GM21576 (cell line): ENCODE results near the gene PITPNB.

Source experiments
- ATAC-seq: cut with Tn5 transposase; IDR thresholded peaks from one replicate; pipeline ENCODE4 v1.9.1; 2021; ENCODE audit warnings: mild to moderate bottlenecking, moderate library complexity; ENCODE audit not compliant: unreplicated experiment

Gene PITPNB

DNA sequence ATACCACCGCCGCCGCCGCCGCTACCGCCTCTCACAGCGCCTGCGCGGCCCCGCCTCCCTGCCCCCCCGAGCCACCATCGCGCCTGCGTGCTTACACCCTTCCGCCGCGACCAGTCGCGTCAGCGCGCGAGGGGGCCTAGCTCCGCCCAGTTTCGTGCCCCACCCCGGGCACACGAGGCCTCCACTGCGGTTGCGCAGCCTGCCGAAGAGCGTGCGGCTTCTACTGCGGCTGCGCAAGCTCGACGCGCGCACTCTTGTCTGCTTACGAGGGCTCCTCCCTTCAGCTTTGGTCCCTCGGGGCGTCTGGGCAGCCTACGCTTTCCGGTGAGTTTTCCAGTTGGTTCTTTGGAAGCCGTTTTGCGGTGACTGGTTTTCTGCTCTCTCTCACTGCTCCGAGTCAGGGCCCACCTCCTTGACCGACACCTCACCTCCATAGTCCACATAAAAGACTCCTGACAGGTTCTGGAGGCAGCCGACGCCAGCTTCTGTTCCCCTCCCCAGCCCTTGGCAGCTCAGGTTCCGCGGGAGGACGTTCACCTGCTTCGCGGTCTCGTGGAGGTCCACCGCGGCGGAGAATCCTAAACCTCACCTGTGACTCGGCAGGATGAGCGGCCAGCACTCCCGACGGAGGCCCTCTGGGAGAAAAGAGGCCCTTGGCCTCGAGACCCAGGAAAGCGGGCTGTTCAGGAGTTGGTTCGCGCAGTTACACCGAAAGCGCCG is at the start of gene PITPNB:
TSS of gene PITPNB (minus strand) at position 35 of the 720 bp plus-strand sequence. CDS start 65 bp downstream, outside the sequence.
- peak; percentile 65 for ATAC-seq

DNA sequence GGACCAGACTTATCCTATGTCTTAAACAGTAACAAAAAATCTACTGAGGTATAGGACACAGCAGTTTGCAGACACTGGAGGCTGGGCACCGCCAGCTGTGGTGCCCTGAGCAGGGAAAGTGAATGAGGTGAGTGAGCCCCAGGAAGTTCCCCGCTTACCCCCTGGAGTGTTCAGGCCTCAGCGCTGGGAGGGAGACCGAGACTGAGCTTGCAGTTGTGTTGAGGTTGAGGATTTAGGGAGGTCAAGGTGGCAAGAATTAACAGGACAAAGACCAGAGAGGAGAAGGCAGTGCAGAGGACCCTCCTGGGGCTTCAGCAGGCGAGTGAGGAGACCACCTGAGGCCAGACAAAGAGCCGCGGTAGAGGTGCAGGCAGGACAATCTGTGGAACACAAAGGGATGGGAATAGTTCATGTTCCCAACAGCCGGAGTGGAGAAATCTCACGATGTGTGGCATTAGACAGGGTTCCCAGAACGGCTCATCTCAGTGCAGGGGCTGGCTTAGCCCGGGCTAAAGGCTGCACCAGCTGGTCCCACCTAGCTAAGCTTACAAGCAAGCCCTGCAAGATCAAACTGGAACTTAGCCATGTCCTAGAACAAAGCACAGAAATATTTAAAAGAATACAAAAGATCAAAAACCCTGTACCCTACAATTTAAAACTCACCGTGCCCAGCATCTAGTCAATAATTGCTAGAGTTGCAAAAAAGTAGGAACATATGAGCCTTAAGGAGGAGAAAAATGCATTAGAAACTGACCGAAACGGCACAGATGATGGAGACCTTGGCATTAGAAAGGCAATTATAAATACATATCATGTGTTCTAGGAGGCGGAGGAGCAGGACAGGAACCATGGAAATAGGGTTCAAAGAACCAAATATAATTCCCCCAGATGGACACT is 47.4 kb upstream of the PITPNB start:
- no peak for ATAC-seq

- ATAC-seq = no peak
Observed at GRCh38 chr22:27962268-27963044, 43.4 kb upstream of the PITPNB start.

- ATAC-seq = no peak
Observed at GRCh38 chr22:27961680-27962079, 42.6 kb upstream of the PITPNB start.

DNA sequence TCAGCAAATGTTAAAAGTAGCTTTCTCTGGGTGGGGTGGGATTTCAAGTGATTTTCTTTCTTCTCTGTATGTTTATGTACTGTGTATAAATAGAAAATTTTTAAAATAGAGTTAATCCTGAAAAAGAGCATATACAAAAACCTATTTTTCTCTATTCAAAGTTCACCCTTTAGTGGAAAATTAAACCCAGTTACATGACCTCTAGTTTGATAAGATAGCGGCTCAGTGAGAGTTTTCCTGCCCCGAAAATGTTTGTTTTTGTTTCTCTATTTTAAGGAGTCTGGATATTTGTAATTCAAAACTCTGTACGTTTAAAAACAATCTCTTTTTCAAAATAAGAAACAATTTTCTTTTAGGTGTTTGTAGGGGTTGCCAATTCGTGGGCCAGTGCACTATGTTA is 42.1 kb upstream of the PITPNB start:
- no peak for ATAC-seq

- no peak for ATAC-seq
Observed at GRCh38 chr22:27959335-27960090, 40.5 kb upstream of the PITPNB start.

GRCh38 chr22:27952779-27953178 is 33.7 kb upstream of the PITPNB start:
- ATAC-seq = no peak

DNA sequence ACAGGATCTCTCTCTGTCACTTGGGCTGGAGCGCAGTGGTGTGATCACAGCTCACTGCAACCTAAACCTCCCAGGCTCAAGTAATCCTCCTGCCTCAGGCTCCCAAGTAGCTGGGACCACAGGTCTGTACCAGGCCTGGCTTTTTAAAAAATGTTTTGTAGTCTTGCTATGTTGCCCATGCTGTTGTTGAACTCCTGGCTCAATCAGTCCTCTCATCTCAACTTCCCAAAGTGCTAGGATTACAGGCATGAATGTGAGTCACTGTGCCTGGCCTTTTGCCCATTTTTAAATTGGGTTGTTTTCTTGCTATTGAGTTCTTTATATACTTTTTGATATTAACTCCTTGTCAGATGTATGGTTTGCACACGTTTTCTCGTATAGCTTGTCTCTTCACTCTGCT is 33.0 kb upstream of the PITPNB start:
- ATAC-seq = no peak

GRCh38 chr22:27949421-27949820 is 30.4 kb upstream of the PITPNB start:
- ATAC-seq = no peak

GRCh38 chr22:27948569-27948968 is 29.5 kb upstream of the PITPNB start:
- ATAC-seq = no peak

DNA sequence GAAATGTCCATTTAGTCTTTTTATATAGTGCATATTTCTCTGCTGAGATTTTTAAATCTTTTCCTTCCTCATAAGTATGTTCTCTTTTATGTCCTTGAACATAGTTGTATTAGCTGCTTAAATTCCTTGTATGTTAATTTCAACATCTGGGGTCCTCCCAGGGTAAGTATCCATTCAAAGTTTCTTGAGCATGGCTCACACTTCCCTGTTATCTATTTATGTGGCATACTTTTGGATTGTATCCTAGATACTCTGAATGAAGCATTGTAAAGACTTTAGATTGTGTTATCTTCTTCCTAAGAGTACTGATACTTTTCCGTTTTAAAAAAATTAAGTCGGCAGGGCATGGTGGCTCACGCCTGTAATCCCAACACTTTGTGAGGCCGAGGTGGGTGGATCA is 28.4 kb upstream of the PITPNB start:
- ATAC-seq = no peak

GRCh38 chr22:27941143-27941542 is 22.1 kb upstream of the PITPNB start:
- no peak for ATAC-seq

DNA sequence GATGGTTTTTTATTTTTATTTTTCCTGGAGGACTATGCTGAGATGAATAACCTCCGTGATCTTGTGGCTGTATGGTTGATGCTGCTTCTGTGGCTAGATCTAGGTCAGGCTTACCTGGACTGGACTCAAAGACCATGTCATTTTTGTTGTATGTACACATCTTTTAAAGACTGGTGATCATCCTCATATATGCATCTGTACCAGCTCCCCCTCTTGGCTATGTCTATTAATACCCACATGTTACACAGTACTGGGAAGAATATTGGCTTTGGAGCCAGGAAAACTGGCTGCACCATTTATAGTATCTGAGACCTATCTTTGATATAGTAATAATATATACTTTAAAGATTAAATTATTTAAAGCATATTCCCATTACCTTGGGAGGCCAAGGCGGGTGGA is 18.4 kb upstream of the PITPNB start:
- ATAC-seq = no peak

DNA sequence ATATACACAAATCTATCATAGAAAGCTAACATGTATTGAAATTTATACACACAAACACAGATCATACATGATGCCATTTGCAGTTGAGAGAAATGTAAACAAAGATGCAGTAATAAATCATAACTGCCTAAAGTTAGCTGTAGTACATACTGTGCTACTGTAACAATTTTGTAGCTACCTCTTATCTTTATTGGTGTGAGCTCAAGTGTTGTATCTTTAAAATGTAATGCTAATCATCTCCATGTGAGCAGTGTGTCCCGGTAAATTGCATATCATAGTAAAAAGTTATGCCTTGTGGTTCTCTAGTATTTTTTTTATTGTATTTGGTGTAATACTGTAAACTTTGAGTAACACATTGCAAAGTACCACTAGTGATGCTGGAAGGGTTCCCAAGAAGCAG is 16.8 kb upstream of the PITPNB start:
- ATAC-seq = no peak

- ATAC-seq = no peak
Observed at GRCh38 chr22:27934069-27934468, 15.0 kb upstream of the PITPNB start.

GRCh38 chr22:27933186-27933983 is 14.3 kb upstream of the PITPNB start:
- no peak for ATAC-seq

DNA sequence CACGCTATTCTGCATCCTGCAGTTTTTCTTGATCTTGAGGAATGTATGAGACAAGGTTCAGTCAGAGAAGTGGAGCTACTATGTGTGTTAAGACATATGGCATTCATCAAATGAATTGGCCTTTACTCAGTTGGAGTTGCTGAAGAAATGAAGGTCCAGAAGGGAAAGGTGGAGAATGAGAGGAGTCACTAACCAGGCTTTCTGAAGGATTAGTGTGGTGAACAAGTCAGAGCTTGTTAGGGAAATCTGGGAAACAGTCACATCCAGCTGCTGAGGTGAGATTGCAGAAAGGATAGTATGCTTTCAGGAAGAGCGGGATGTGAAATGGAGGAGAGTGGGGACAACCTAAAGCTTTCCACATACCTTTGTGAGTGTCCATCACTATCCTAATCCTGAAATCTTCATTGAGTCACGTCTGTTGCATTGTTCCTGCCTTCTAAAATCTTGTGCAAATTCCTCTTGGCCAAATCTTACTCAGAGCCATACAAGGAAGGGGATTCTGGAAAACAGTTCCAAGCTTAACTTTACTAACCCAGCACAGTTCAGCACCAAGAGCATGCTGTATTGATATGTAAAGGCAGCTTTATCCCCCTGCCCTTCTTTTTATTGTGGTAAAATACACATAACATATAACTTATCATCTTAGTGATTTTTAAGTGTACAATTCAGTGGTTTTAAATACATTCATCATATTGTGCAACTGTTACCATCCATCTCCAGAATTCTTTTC is 11.4 kb upstream of the PITPNB start:
- ATAC-seq = no peak

- ATAC-seq = no peak
Observed at GRCh38 chr22:27927608-27928007, 8.6 kb upstream of the PITPNB start.

GRCh38 chr22:27925331-27925730 is 6.3 kb upstream of the PITPNB start:
- no peak for ATAC-seq
